IMR-90 (cell line): ENCODE results near the gene FOXB2. TPM values are rescaled to one million over a fixed set of nuclear protein-coding genes. Genes with fewer than 3 reads are reported as not detected.

Experiments
- ATAC-seq: fragments of 200-7000 bp; cut with Tn5 transposase; 2 replicates; pipeline ENCODE4 v1.9.1; 2020; ENCODE audit warnings: low read depth, mild to moderate bottlenecking, moderate library complexity
- BruUV-seq: library from RNA; stranded (reverse); fragments of 400-500 nt; replicated peaks from 2 replicates; lab custom pipeline; 2021; lab: Mats Ljungman, UMichigan
- CTCF ChIA-PET: fragments of 300-600 bp; formaldehyde crosslinking; extraction: SDS; loops from one replicate; lab custom pipeline; 2021; ENCODE audit warnings: antibody characterized with exemption; lab: Yijun Ruan, JAX
- POLR2A ChIA-PET: fragments of 300-600 bp; sonication (Branson Sonifier 250); formaldehyde crosslinking; loops from one replicate; lab custom pipeline; 2022; ENCODE audit warnings: antibody characterized with exemption; ENCODE audit not compliant: unreplicated experiment; lab: Charles Lee
- DNase-seq: peaks from one replicate; pipeline ENCODE4 v3.0.0; 2013
- H2AFZ ChIP-seq: replicated peaks from 2 replicates; pipeline ENCODE3; 2013; ENCODE audit warnings: low read length, mild to moderate bottlenecking; ENCODE audit not compliant: poor library complexity
- H2AK5ac ChIP-seq: 2 replicates; pipeline ENCODE4 v1.6.1; 2013; ENCODE audit warnings: low read depth, low read length, inconsistent platforms
- H2AK9ac ChIP-seq: replicated peaks from 2 replicates; pipeline ENCODE3; 2013; ENCODE audit warnings: mild to moderate bottlenecking, low read depth, low read length, moderate library complexity; ENCODE audit not compliant: poor library complexity
- H2BK120ac ChIP-seq: 2 replicates; pipeline ENCODE4 v1.6.1; 2013; ENCODE audit warnings: low read depth, low read length, inconsistent platforms
- H2BK15ac ChIP-seq: 3 replicates; pipeline ENCODE4 v1.6.1; 2013; ENCODE audit warnings: low read depth, low read length, inconsistent platforms
- H2BK20ac ChIP-seq: 2 replicates; pipeline ENCODE4 v1.6.1; 2013; ENCODE audit warnings: low read depth, mild to moderate bottlenecking, inconsistent platforms, low read length, moderate library complexity
- H2BK5ac ChIP-seq: 2 replicates; pipeline ENCODE4 v1.6.1; 2013; ENCODE audit warnings: mild to moderate bottlenecking, low read depth, low read length, inconsistent platforms; ENCODE audit not compliant: poor library complexity, severe bottlenecking
- H3K14ac ChIP-seq: replicated peaks from 2 replicates; pipeline ENCODE4 v1.6.1; 2013; ENCODE audit warnings: low read depth, low read length, inconsistent platforms
- H3K18ac ChIP-seq: 2 replicates; pipeline ENCODE4 v1.6.1; 2013; ENCODE audit warnings: low read depth, low read length, control low read depth
- H3K23ac ChIP-seq: 2 replicates; pipeline ENCODE4 v1.6.1; 2013; ENCODE audit warnings: low read depth, low read length, inconsistent platforms
- H3K27ac ChIP-seq: 2 replicates; pipeline ENCODE4 v1.5.1; 2013; ENCODE audit warnings: mild to moderate bottlenecking, control low read depth, low read length; ENCODE audit not compliant: insufficient read depth
- H3K27me3 ChIP-seq: 2 replicates; pipeline ENCODE4 v1.6.1; 2013; ENCODE audit warnings: low read length; ENCODE audit not compliant: control insufficient read depth, insufficient read depth
- H3K36me3 ChIP-seq: 2 replicates; pipeline ENCODE4 v1.6.1; 2013; ENCODE audit warnings: low read length, mixed read lengths; ENCODE audit not compliant: control insufficient read depth, insufficient read depth
- H3K4ac ChIP-seq: 2 replicates; pipeline ENCODE4 v1.6.1; 2013; ENCODE audit warnings: low read depth, low read length, inconsistent platforms
- H3K4me1 ChIP-seq: 2 replicates; pipeline ENCODE4 v1.6.1; 2013; ENCODE audit warnings: low read length, mixed read lengths; ENCODE audit not compliant: control insufficient read depth, insufficient read depth
- H3K4me2 ChIP-seq: 2 replicates; pipeline ENCODE4 v1.6.1; 2013; ENCODE audit warnings: low read depth, mild to moderate bottlenecking, control low read depth, low read length, moderate library complexity
- H3K4me3 ChIP-seq: 2 replicates; pipeline ENCODE4 v1.5.1; 2013; ENCODE audit warnings: low read depth, mild to moderate bottlenecking, control low read depth, low read length, moderate library complexity; ENCODE audit not compliant: insufficient read depth
- H3K56ac ChIP-seq: 2 replicates; pipeline ENCODE4 v1.6.1; 2013; ENCODE audit warnings: low read length, inconsistent platforms; ENCODE audit not compliant: insufficient read depth; ENCODE audit errors: extremely low read depth
- H3K79me1 ChIP-seq, 2 experiments: 2 replicates each; pipeline ENCODE4 v1.6.1; 2013; ENCODE audit warnings: low read length in 2 of 2, inconsistent platforms in 1 of 2, low read depth in 1 of 2
- H3K9ac ChIP-seq: 2 replicates; pipeline ENCODE4 v1.6.1; 2013; ENCODE audit warnings: low read depth, low read length, control low read depth
- H3K9me1 ChIP-seq: 2 replicates; pipeline ENCODE4 v1.6.1; 2013; ENCODE audit warnings: low read length, inconsistent platforms; ENCODE audit not compliant: insufficient read depth
- H3K9me3 ChIP-seq: 2 replicates; pipeline ENCODE4 v1.6.1; 2013; ENCODE audit warnings: low read length; ENCODE audit not compliant: control insufficient read depth, insufficient read depth
- H4K20me1 ChIP-seq: 2 replicates; pipeline ENCODE4 v1.6.1; 2013; ENCODE audit warnings: low read length, inconsistent platforms; ENCODE audit not compliant: insufficient read depth
- H4K5ac ChIP-seq: 2 replicates; pipeline ENCODE4 v1.6.1; 2013; ENCODE audit warnings: mild to moderate bottlenecking, low read depth, low read length, control low read depth
- H4K8ac ChIP-seq, 2 experiments: 2 replicates each; pipeline ENCODE4 v1.6.1; 2013; ENCODE audit warnings: low read depth in 2 of 2, low read length in 2 of 2, control low read depth in 1 of 2, inconsistent platforms in 1 of 2
- H4K91ac ChIP-seq: 2 replicates; pipeline ENCODE4 v1.6.1; 2013; ENCODE audit warnings: low read depth, low read length, inconsistent platforms; ENCODE audit not compliant: insufficient read depth
- CHD1 ChIP-seq: IDR thresholded peaks from 2 replicates; pipeline ENCODE4 v1.6.1; 2012; ENCODE audit warnings: low read depth, low read length, improper control_type of control experiment
- MAZ ChIP-seq: IDR thresholded peaks from 2 replicates; pipeline ENCODE4 v1.6.1; 2012; ENCODE audit warnings: low read depth, mild to moderate bottlenecking, low read length, improper control_type of control experiment, moderate library complexity, borderline replicate concordance
- POLR2A ChIP-seq: IDR thresholded peaks from 2 replicates; pipeline ENCODE4 v1.6.1; 2012; ENCODE audit warnings: mild to moderate bottlenecking, low read depth, low read length
- RAD21 ChIP-seq: IDR thresholded peaks from 2 replicates; pipeline ENCODE4 v1.6.1; 2012; ENCODE audit warnings: low read length, improper control_type of control experiment
- RFX5 ChIP-seq: IDR thresholded peaks from 2 replicates; pipeline ENCODE4 v1.8.0; 2012; ENCODE audit warnings: low read depth, mild to moderate bottlenecking, low read length, moderate library complexity
- SMC3 ChIP-seq: fragments of 150-350 bp; IDR thresholded peaks from 2 replicates; pipeline ENCODE4 v1.6.1; 2016; ENCODE audit warnings: low read depth, mild to moderate bottlenecking, antibody characterized with exemption, low read length, moderate library complexity
- WGBS, 2 experiments: methylation state at CpG; one replicate each; pipeline versions ENCODE4 v1.1.5 to v1.1.7; 2013; ENCODE audit warnings: missing lambda C conversion rate in 2 of 2; ENCODE audit not compliant: insufficient read length in 1 of 2; ENCODE audit errors: extremely low coverage in 2 of 2; 5-methylcytosine and 5-hydroxymethylcytosine counted together
- dilution Hi-C: fragments of 300-500 bp; cut with HindIII; formaldehyde crosslinking; loops from one replicate; pipeline ENCODE4 v1.14.3; 2018; ENCODE audit warnings: low sequenced_read_pairs; ENCODE audit not compliant: unreplicated experiment
- in situ Hi-C: fragments of 300-500 bp; cut with MboI; formaldehyde crosslinking; loops from 3 replicates; pipeline ENCODE4 v1.14.3; 2019; ENCODE audit warnings: low sequenced_read_pairs, inconsistent platforms, mixed read lengths
- intact Hi-C: fragments of 100-400 bp; cut with micrococcal nuclease; formaldehyde crosslinking; loops from 2 replicates; pipeline ENCODE4 v1.10.0; 2022
- polyA plus RNA-seq, 3 experiments: library from polyadenylated mRNA; depleted of rRNA; stranded (reverse); fragments of >200 nt; gene quantifications; 2 replicates each; pipeline ENCODE4 v1.2.3, GENCODE V29; 2012; ENCODE audit warnings: low replicate concordance in 1 of 3
- total RNA-seq: library from RNA; depleted of rRNA; stranded (reverse); fragments of >200 nt; gene quantifications from 2 replicates; pipeline ENCODE4 v1.2.3, GENCODE V29; 2012
- TF ChIP-seq, protein P1 (sequence below): fragments of 150-350 bp; IDR thresholded peaks from 2 replicates; pipeline ENCODE4 v1.6.1; 2016; ENCODE audit warnings: low read depth, mild to moderate bottlenecking, low read length, moderate library complexity, borderline replicate concordance

FOXB2 gene
- total and polyA plus RNA-seq, 2 of the 4 experiments (the other 2 are of a cell fraction): not detected

DNA sequence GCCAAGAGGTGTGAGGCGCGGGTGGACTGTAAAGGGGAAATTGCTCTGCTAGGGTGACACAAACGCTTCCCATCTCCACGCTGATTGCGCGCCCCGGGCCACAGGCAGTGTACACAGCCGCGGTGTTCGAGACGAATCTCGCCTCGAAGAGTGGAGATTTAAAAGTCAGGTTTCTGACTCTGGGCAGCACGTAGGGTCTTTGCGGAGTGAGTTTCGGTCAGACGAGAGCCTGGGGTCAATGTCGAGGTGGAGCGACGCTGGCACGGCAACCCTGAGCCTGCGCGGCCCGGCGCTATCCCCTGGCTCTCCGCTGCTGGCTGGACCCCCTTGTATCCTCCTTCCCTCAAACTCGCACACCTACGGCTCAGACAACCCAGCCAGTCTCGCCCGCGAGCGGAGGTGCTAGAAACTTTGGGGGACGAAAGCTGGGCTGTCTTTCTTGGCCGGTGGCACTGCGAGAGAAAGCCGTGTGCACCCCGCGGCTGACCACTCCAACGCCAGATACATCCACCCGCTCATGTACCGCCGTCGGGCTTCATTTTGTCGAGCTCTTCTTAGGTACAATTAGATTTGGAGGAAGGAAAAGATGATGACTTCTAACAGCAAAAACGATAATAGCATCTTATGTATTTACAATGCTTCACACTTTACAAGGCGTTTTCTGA, 5.4 kb upstream of the FOXB2 start:
- no peak overlapping the region for H4K5ac ChIP-seq
- TF ChIP-seq RAD21: no peak
- no peak for TF ChIP-seq POLR2A
- no peak for TF ChIP-seq CHD1
- no peak for TF ChIP-seq MAZ
- TF ChIP-seq, protein P1, sequence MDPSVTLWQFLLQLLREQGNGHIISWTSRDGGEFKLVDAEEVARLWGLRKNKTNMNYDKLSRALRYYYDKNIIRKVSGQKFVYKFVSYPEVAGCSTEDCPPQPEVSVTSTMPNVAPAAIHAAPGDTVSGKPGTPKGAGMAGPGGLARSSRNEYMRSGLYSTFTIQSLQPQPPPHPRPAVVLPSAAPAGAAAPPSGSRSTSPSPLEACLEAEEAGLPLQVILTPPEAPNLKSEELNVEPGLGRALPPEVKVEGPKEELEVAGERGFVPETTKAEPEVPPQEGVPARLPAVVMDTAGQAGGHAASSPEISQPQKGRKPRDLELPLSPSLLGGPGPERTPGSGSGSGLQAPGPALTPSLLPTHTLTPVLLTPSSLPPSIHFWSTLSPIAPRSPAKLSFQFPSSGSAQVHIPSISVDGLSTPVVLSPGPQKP: no peak
- no peak for TF ChIP-seq SMC3
- TF ChIP-seq RFX5: no peak
- H3K9me1 ChIP-seq: no peaks in the 10 kb centered on the region
- WGBS, 2 experiments: 2% methylated on average over 19 of the region's 46 CpGs; no CpG with 5 or more reads in 1 of the 2 experiments
- dilution Hi-C loops (no loop called here), intact Hi-C loops (loop anchor here (5.0 kb wide), 1 partner anchor 138 kb away; no protein-coding TSS in a partner anchor), in situ Hi-C loops (no loop called here)
- H2BK20ac ChIP-seq: no peak overlapping the region
- peaks cover 2% of the 10 kb centered on the region; the same call in 1 of the 2 replicates for H3K9me3 ChIP-seq
- POLR2A ChIA-PET: no interaction called here
- H3K4ac ChIP-seq: no peak overlapping the region
- DNase-seq (no peak), ATAC-seq (no peak)
- no peak overlapping the region for H2BK120ac ChIP-seq
- H2AK5ac ChIP-seq: no peak overlapping the region
- no peaks in the 10 kb centered on the region for H3K4me1 ChIP-seq
- no peak overlapping the region for H2BK15ac ChIP-seq
- no peak overlapping the region for H3K4me3 ChIP-seq
- H3K4me2 ChIP-seq: no peak overlapping the region
- no peaks in the 10 kb centered on the region for H3K36me3 ChIP-seq
- no peak overlapping the region for H3K14ac ChIP-seq
- CTCF ChIA-PET: interaction anchor here (0.6 kb wide), 1 partner anchor 176 kb away, joined by 3 read pairs; no protein-coding TSS in a partner anchor
- no peaks in the 10 kb centered on the region for H3K79me1 ChIP-seq
- peaks cover 77% of the 10 kb centered on the region for H3K27me3 ChIP-seq
- H3K23ac ChIP-seq: no peak overlapping the region
- H4K8ac ChIP-seq: no peak overlapping the region
- H2AK9ac ChIP-seq: no peak overlapping the region
- no peak overlapping the region for H3K18ac ChIP-seq
- no peak overlapping the region for H4K91ac ChIP-seq
- no peak overlapping the region for H3K27ac ChIP-seq
- no peak overlapping the region for H3K56ac ChIP-seq
- no peak overlapping the region for H2BK5ac ChIP-seq
- peak overlapping the region; percentile 52 for H2AFZ ChIP-seq
- no peak overlapping the region for H3K9ac ChIP-seq
- no TSS peak for BruUV-seq
- H4K20me1 ChIP-seq: no peaks in the 10 kb centered on the region
